Ammon's horn (tissue), 1 donor: ENCODE data around the gene P2RY14.

Experiments
- DNase-seq: peaks from one replicate; pipeline ENCODE4 v3.0.0-alpha.2; 2016; ENCODE audit warnings: low spot score

P2RY14 gene

GRCh38 chr3:151214459-151214858 is 63.9 kb downstream of the P2RY14 start:
- no peak for DNase-seq

- no peak for DNase-seq
Measured at GRCh38 chr3:151213881-151214280, 64.5 kb downstream of the P2RY14 start.

GRCh38 chr3:151213151-151213550 is 65.2 kb downstream of the P2RY14 start:
- no peak for DNase-seq

GRCh38 chr3:151210676-151211381 is 67.5 kb downstream of the P2RY14 start:
- DNase-seq = no peak

- no peak for DNase-seq
Measured at GRCh38 chr3:151209654-151210053, 68.7 kb downstream of the P2RY14 start.

- no peak for DNase-seq
Measured at GRCh38 chr3:151206201-151206600, 72.1 kb downstream of the P2RY14 start.

- DNase-seq = no peak
Measured at GRCh38 chr3:151205482-151205881, 72.9 kb downstream of the P2RY14 start.

- no peak for DNase-seq
Measured at GRCh38 chr3:151204530-151205402, 73.6 kb downstream of the P2RY14 start.

GRCh38 chr3:151203051-151203420 is 75.3 kb downstream of the P2RY14 start, which contains the start of gene GPR171:
TSS of gene GPR171 (minus strand) at chr3:151203216. CDS start at chr3:151199386, 3,830 bp downstream.
- DNase-seq = no peak

- DNase-seq = no peak
Measured at GRCh38 chr3:151201051-151201730, 77.2 kb downstream of the P2RY14 start.

- DNase-seq = no peak
Measured at GRCh38 chr3:151200586-151200985, 77.8 kb downstream of the P2RY14 start.

- DNase-seq = no peak
Measured at GRCh38 chr3:151199554-151200438, 78.5 kb downstream of the P2RY14 start.

- no peak for DNase-seq
Measured at GRCh38 chr3:151198849-151199248, 79.5 kb downstream of the P2RY14 start.

GRCh38 chr3:151197981-151198767 is 80.2 kb downstream of the P2RY14 start:
- no peak for DNase-seq

GRCh38 chr3:151197228-151197627 is 81.1 kb downstream of the P2RY14 start:
- no peak for DNase-seq

GRCh38 chr3:151196434-151196833 is 81.9 kb downstream of the P2RY14 start:
- DNase-seq = no peak

- no peak for DNase-seq
Measured at GRCh38 chr3:151195826-151196225, 82.5 kb downstream of the P2RY14 start.

- no peak for DNase-seq
Measured at GRCh38 chr3:151192545-151192944, 85.8 kb downstream of the P2RY14 start.

GRCh38 chr3:151191095-151191494 is 87.2 kb downstream of the P2RY14 start:
- DNase-seq = no peak

GRCh38 chr3:151183265-151183671 is 95.1 kb downstream of the P2RY14 start:
- no peak for DNase-seq
